IPS-18a (cell line): ENCODE measurements around the gene EREG.
"Not testable (repeated sequence)": the region's sequence is repeated elsewhere in the genome, so short reads cannot be mapped to it uniquely, and the experiment has no call there.

Source experiments
- H3K27ac ChIP-seq: one replicate; pipeline ENCODE4 v1.5.1; 2013; ENCODE audit warnings: low read length
- H3K27me3 ChIP-seq: one replicate; pipeline ENCODE4 v1.6.1; 2013; ENCODE audit warnings: mild to moderate bottlenecking, low read length; ENCODE audit not compliant: control insufficient read depth, insufficient read depth
- H3K36me3 ChIP-seq: one replicate; pipeline ENCODE4 v1.6.1; 2013; ENCODE audit warnings: low read depth, low read length; ENCODE audit not compliant: control insufficient read depth
- H3K4me1 ChIP-seq: one replicate; pipeline ENCODE4 v1.6.1; 2013; ENCODE audit warnings: low read depth, low read length; ENCODE audit not compliant: control insufficient read depth
- H3K4me3 ChIP-seq: one replicate; pipeline ENCODE4 v1.5.1; 2013; ENCODE audit warnings: low read length
- H3K9ac ChIP-seq: one replicate; pipeline ENCODE4 v1.6.1; 2013; ENCODE audit warnings: mild to moderate bottlenecking, low read length, moderate library complexity
- H3K9me3 ChIP-seq: one replicate; pipeline ENCODE4 v1.6.1; 2013; ENCODE audit warnings: low read depth, low read length; ENCODE audit not compliant: control insufficient read depth

EREG gene

GRCh38 chr4:74327762-74328161, 37.2 kb upstream of the EREG start:
- Histone ChIP-seq H3K4me1 (peaks cover 14% of the 10 kb centered on the region), H3K9ac (no peak overlapping the region), H3K9me3 (no peaks in the 10 kb centered on the region), H3K4me3 (no peak overlapping the region), H3K36me3 (no peaks in the 10 kb centered on the region), H3K27me3 (no peaks in the 10 kb centered on the region), H3K27ac (no peak overlapping the region)

- H3K36me3 ChIP-seq, result no peaks in the 10 kb centered on the region
- no peaks in the 10 kb centered on the region for H3K27me3 ChIP-seq
Observed at GRCh38 chr4:74328501-74328900, 36.4 kb upstream of the EREG start.

GRCh38 chr4:74329307-74329706, 35.6 kb upstream of the EREG start:
- Histone ChIP-seq H3K36me3 (no peaks in the 10 kb centered on the region), H3K27me3 (no peaks in the 10 kb centered on the region), H3K9me3 (no peaks in the 10 kb centered on the region), H3K4me3 (no peak overlapping the region), H3K27ac (no peak overlapping the region), H3K4me1 (peaks cover 4% of the 10 kb centered on the region), H3K9ac (no peak overlapping the region)

More at GRCh38 chr4:74328501-74328900, 36.4 kb upstream of the EREG start:
- Histone ChIP-seq H3K9me3 (no peaks in the 10 kb centered on the region), H3K4me1 (peaks cover 9% of the 10 kb centered on the region), H3K4me3 (no peak overlapping the region), H3K27ac (no peak overlapping the region), H3K9ac (no peak overlapping the region)

GRCh38 chr4:74330295-74330750, 34.6 kb upstream of the EREG start:
- no peaks in the 10 kb centered on the region for H3K36me3 ChIP-seq
- no peak overlapping the region for H3K4me3 ChIP-seq
- H3K4me1 ChIP-seq, result no peaks in the 10 kb centered on the region
- H3K27me3 ChIP-seq, result no peaks in the 10 kb centered on the region
- H3K9me3 ChIP-seq, result no peaks in the 10 kb centered on the region
- no peak overlapping the region for H3K9ac ChIP-seq
- H3K27ac ChIP-seq, result no peak overlapping the region

- Histone ChIP-seq H3K27ac (no peak overlapping the region), H3K27me3 (no peaks in the 10 kb centered on the region), H3K4me3 (no peak overlapping the region), H3K9ac (no peak overlapping the region), H3K4me1 (no peaks in the 10 kb centered on the region), H3K36me3 (no peaks in the 10 kb centered on the region), H3K9me3 (no peaks in the 10 kb centered on the region)
Observed at GRCh38 chr4:74331252-74331651, 33.7 kb upstream of the EREG start.

- no peak overlapping the region for H3K9ac ChIP-seq
- H3K4me3 ChIP-seq, result no peak overlapping the region
- no peaks in the 10 kb centered on the region for H3K36me3 ChIP-seq
- no peaks in the 10 kb centered on the region for H3K27me3 ChIP-seq
- H3K4me1 ChIP-seq, result no peaks in the 10 kb centered on the region
- H3K9me3 ChIP-seq, result no peaks in the 10 kb centered on the region
- no peak overlapping the region for H3K27ac ChIP-seq
Observed at GRCh38 chr4:74331944-74332343, 33.0 kb upstream of the EREG start.

GRCh38 chr4:74334636-74335035, 30.3 kb upstream of the EREG start:
- H3K9me3 ChIP-seq, result no peaks in the 10 kb centered on the region
- H3K9ac ChIP-seq, result no peak overlapping the region
- no peak overlapping the region for H3K27ac ChIP-seq
- no peaks in the 10 kb centered on the region for H3K27me3 ChIP-seq
- no peak overlapping the region for H3K4me3 ChIP-seq
- no peaks in the 10 kb centered on the region for H3K4me1 ChIP-seq
- no peaks in the 10 kb centered on the region for H3K36me3 ChIP-seq

- Histone ChIP-seq H3K27ac (no peak overlapping the region), H3K27me3 (no peaks in the 10 kb centered on the region), H3K4me1 (no peaks in the 10 kb centered on the region), H3K9ac (no peak overlapping the region), H3K36me3 (no peaks in the 10 kb centered on the region), H3K4me3 (no peak overlapping the region), H3K9me3 (no peaks in the 10 kb centered on the region)
Observed at GRCh38 chr4:74335341-74336021, 29.5 kb upstream of the EREG start.

GRCh38 chr4:74338792-74339333, 26.1 kb upstream of the EREG start:
- Histone ChIP-seq H3K9me3 (peaks cover 2% of the 10 kb centered on the region), H3K27ac (no peak overlapping the region), H3K9ac (no peak overlapping the region), H3K36me3 (no peaks in the 10 kb centered on the region), H3K27me3 (no peaks in the 10 kb centered on the region), H3K4me3 (no peak overlapping the region), H3K4me1 (no peaks in the 10 kb centered on the region)

- Histone ChIP-seq H3K9ac (no peak overlapping the region), H3K9me3 (peaks cover 7% of the 10 kb centered on the region), H3K4me3 (no peak overlapping the region), H3K27me3 (no peaks in the 10 kb centered on the region), H3K27ac (no peak overlapping the region), H3K4me1 (no peaks in the 10 kb centered on the region), H3K36me3 (no peaks in the 10 kb centered on the region)
Observed at GRCh38 chr4:74339501-74339900, 25.4 kb upstream of the EREG start.

GRCh38 chr4:74340421-74340820, 24.5 kb upstream of the EREG start:
- not testable (repeated sequence) for H3K27ac ChIP-seq, H3K9ac ChIP-seq, H3K27me3 ChIP-seq, H3K4me1 ChIP-seq, H3K4me3 ChIP-seq, H3K36me3 ChIP-seq, H3K9me3 ChIP-seq

- Histone ChIP-seq H3K4me1 (no peaks in the 10 kb centered on the region), H3K27me3 (no peaks in the 10 kb centered on the region), H3K9me3 (peaks cover 8% of the 10 kb centered on the region), H3K36me3 (no peaks in the 10 kb centered on the region), H3K27ac (no peak overlapping the region), H3K9ac (no peak overlapping the region), H3K4me3 (no peak overlapping the region)
Observed at GRCh38 chr4:74344031-74344430, 20.9 kb upstream of the EREG start.
